GM23248 (cell line): Measurements from ENCODE around the gene GTPBP6.

Experiments
- EZH2 ChIP-seq: fragments of 200-600 bp; sonication (generic); IDR thresholded peaks from 2 replicates; pipeline ENCODE4 v1.6.1; 2018; ENCODE audit warnings: antibody characterized with exemption, mild to moderate bottlenecking; ENCODE audit not compliant: insufficient read depth, poor library complexity, severe bottlenecking
- EZH2phosphoT487 ChIP-seq: fragments of 200-600 bp; sonication (generic); IDR thresholded peaks from 2 replicates; pipeline ENCODE4 v1.6.1; 2018; ENCODE audit warnings: antibody characterized with exemption, moderate library complexity, mild to moderate bottlenecking, low read depth; ENCODE audit not compliant: insufficient read depth

DNA sequence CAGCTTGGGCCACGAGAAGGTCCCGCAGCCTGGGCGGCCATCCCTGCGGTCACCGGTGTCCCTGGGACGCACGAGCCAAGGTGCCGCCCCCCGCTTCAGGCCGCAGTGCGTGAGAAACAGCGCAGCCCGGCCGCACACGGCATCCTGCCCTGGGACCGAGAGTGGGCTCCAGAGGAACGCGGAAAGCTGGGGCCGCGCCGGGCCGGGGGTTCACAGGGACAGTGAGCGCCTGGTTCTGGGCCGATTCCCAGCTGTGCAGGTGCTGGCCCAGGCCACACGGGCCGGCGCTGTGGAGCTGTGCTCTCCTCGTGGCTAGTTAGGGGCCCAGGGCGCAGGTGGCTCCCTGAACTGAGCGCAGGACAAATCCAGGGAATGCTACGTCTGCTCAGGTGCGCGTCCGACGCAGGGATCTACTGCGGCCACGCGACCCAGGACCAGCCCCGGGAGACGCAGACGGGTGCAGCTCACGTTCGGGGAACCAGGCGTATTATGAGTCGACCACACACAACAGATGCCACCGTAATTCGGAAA lies 25.8 kb upstream of the GTPBP6 start:
- TF ChIP-seq EZH2 (no peak), EZH2phosphoT487 (no peak)
